H9 (cell line): ENCODE data around the gene MESD. TPM values are rescaled to one million over a fixed set of nuclear protein-coding genes. Genes with fewer than 3 reads are reported as not detected.
A peak's percentile ranks its signal among the peaks of the same experiment; 100 is the strongest.

Source experiments
- DNase-seq: peaks from one replicate; pipeline ENCODE4 v3.0.0-alpha.2; 2017
- H2AFZ ChIP-seq: one replicate; pipeline ENCODE4 v1.6.1; 2013; ENCODE audit warnings: mild to moderate bottlenecking, low read length, control low read depth, moderate library complexity
- H2AK5ac ChIP-seq: 2 replicates; pipeline ENCODE4 v1.6.1; 2013; ENCODE audit warnings: low read length, control low read depth, mixed read lengths; ENCODE audit not compliant: insufficient read length
- H2BK120ac ChIP-seq: one replicate; pipeline ENCODE4 v1.6.1; 2013; ENCODE audit warnings: low read depth, mild to moderate bottlenecking, low read length, control low read depth, inconsistent platforms; ENCODE audit not compliant: poor library complexity, severe bottlenecking
- H2BK12ac ChIP-seq: 2 replicates; pipeline ENCODE4 v1.6.1; 2013; ENCODE audit warnings: low read length, control low read depth, mixed read lengths, low read depth; ENCODE audit not compliant: insufficient read length
- H2BK15ac ChIP-seq: 2 replicates; pipeline ENCODE4 v1.6.1; 2013; ENCODE audit warnings: low read depth, low read length, control low read depth
- H2BK20ac ChIP-seq: one replicate; pipeline ENCODE4 v1.6.1; 2013; ENCODE audit warnings: low read depth, mild to moderate bottlenecking, low read length, control low read depth, inconsistent platforms; ENCODE audit not compliant: poor library complexity, severe bottlenecking
- H2BK5ac ChIP-seq: 2 replicates; pipeline ENCODE4 v1.6.1; 2013; ENCODE audit warnings: low read length, control low read depth, mixed read lengths; ENCODE audit not compliant: insufficient read length
- H3K14ac ChIP-seq: 2 replicates; pipeline ENCODE4 v1.6.1; 2013; ENCODE audit warnings: low read length, control low read depth; ENCODE audit not compliant: insufficient read depth
- H3K18ac ChIP-seq: 2 replicates; pipeline ENCODE4 v1.6.1; 2013; ENCODE audit warnings: low read depth, mild to moderate bottlenecking, mixed read lengths, low read length, control low read depth; ENCODE audit not compliant: insufficient read length
- H3K23ac ChIP-seq: 2 replicates; pipeline ENCODE4 v1.6.1; 2013; ENCODE audit warnings: low read length, control low read depth, mixed read lengths, low read depth; ENCODE audit not compliant: insufficient read length
- H3K23me2 ChIP-seq: 2 replicates; pipeline ENCODE4 v1.6.1; 2013; ENCODE audit warnings: low read depth, mild to moderate bottlenecking, mixed read lengths, low read length, control low read depth; ENCODE audit not compliant: insufficient read length, poor library complexity, severe bottlenecking
- H3K27ac ChIP-seq: 2 replicates; pipeline ENCODE4 v1.5.1; 2013; ENCODE audit warnings: low read length, control low read depth, mixed read lengths, low read depth; ENCODE audit not compliant: insufficient read length
- H3K27me3 ChIP-seq: 2 replicates; pipeline ENCODE4 v1.6.1; 2013; ENCODE audit warnings: low read length, control low read depth, inconsistent platforms; ENCODE audit not compliant: insufficient read depth
- H3K4ac ChIP-seq: 2 replicates; pipeline ENCODE4 v1.6.1; 2013; ENCODE audit warnings: low read depth, mild to moderate bottlenecking, control low read depth, inconsistent platforms, low read length, moderate library complexity
- H3K4me1 ChIP-seq: 2 replicates; pipeline ENCODE4 v1.6.1; 2013; ENCODE audit warnings: low read length, control low read depth, inconsistent platforms; ENCODE audit not compliant: insufficient read depth
- H3K4me2 ChIP-seq: 2 replicates; pipeline ENCODE4 v1.6.1; 2013; ENCODE audit warnings: low read length, control low read depth, mixed read lengths; ENCODE audit not compliant: insufficient read length, insufficient read depth
- H3K56ac ChIP-seq: 2 replicates; pipeline ENCODE4 v1.6.1; 2013; ENCODE audit warnings: low read depth, mild to moderate bottlenecking, mixed read lengths, low read length, control low read depth; ENCODE audit not compliant: insufficient read length
- H3K79me1 ChIP-seq: 2 replicates; pipeline ENCODE4 v1.6.1; 2013; ENCODE audit warnings: low read depth, mild to moderate bottlenecking, moderate library complexity, low read length, control low read depth, inconsistent platforms; ENCODE audit not compliant: insufficient read depth, poor library complexity, severe bottlenecking
- H3K79me2 ChIP-seq: 2 replicates; pipeline ENCODE4 v1.6.1; 2013; ENCODE audit warnings: low read length, control low read depth, inconsistent platforms; ENCODE audit not compliant: insufficient read depth
- H3K9ac ChIP-seq: 2 replicates; pipeline ENCODE4 v1.6.1; 2013; ENCODE audit warnings: low read length, control low read depth, mixed read lengths; ENCODE audit not compliant: insufficient read length; ENCODE audit errors: extremely low read depth
- H3K9me3 ChIP-seq: one replicate; pipeline ENCODE4 v1.6.1; 2013; ENCODE audit warnings: low read depth, low read length, inconsistent platforms; ENCODE audit not compliant: control insufficient read depth
- H3T11ph ChIP-seq: one replicate; pipeline ENCODE4 v1.6.1; 2013; ENCODE audit warnings: mild to moderate bottlenecking, low read length, control low read depth, inconsistent platforms
- H4K20me1 ChIP-seq: one replicate; pipeline ENCODE4 v1.6.1; 2013; ENCODE audit not compliant: control insufficient read depth, insufficient read length, insufficient read depth
- H4K5ac ChIP-seq: 2 replicates; pipeline ENCODE4 v1.6.1; 2013; ENCODE audit warnings: low read depth, mild to moderate bottlenecking, mixed read lengths, low read length, control low read depth; ENCODE audit not compliant: insufficient read length
- H4K8ac ChIP-seq: replicated peaks from 2 replicates; pipeline ENCODE4 v1.6.1; 2013; ENCODE audit warnings: low read length, control low read depth, mixed read lengths, low read depth; ENCODE audit not compliant: insufficient read length
- H4K91ac ChIP-seq: 2 replicates; pipeline ENCODE4 v1.6.1; 2013; ENCODE audit warnings: low read depth, mild to moderate bottlenecking, moderate library complexity, mixed read lengths, low read length, control low read depth; ENCODE audit not compliant: insufficient read length
- H3K27ac Mint-ChIP-seq, 3 experiments: 2 replicates in 2 of 3; 3 replicates in 1 of 3; pipeline ENCODE4 v1.8.0; 2020 to 2021; ENCODE audit warnings: mixed read lengths in 3 of 3, mild to moderate bottlenecking in 1 of 3, moderate library complexity in 1 of 3
- H3K27me3 Mint-ChIP-seq: 2 replicates; pipeline ENCODE4 v1.8.0; 2021; ENCODE audit warnings: low read depth, mild to moderate bottlenecking, moderate library complexity, mixed read lengths
- H3K36me3 Mint-ChIP-seq, 3 experiments: 2 replicates in 2 of 3; 3 replicates in 1 of 3; pipeline ENCODE4 v1.8.0; 2020 to 2021; ENCODE audit warnings: low read depth in 3 of 3, mixed read lengths in 3 of 3; ENCODE audit not compliant: insufficient read depth in 1 of 3
- H3K4me1 Mint-ChIP-seq, 2 experiments: 2 replicates each; pipeline ENCODE4 v1.8.0; 2020; ENCODE audit warnings: mixed read lengths in 2 of 2
- H3K4me3 Mint-ChIP-seq, 2 experiments: 2 replicates in 1 of 2; 3 replicates in 1 of 2; pipeline ENCODE4 v1.8.0; 2020 to 2021; ENCODE audit warnings: mild to moderate bottlenecking in 2 of 2, mixed read lengths in 2 of 2, moderate library complexity in 1 of 2
- H3K9me3 Mint-ChIP-seq, 2 experiments: 2 replicates in 1 of 2; 3 replicates in 1 of 2; pipeline ENCODE4 v1.8.0; 2020; ENCODE audit warnings: mild to moderate bottlenecking in 2 of 2, mixed read lengths in 2 of 2, moderate library complexity in 1 of 2
- CTCF ChIP-seq: fragments of 200-600 bp; sonication (generic); conservative IDR thresholded peaks from 3 replicates; pipeline ENCODE4 v1.8.0; 2021; ENCODE audit warnings: antibody characterized with exemption, mild to moderate bottlenecking
- WGBS: extraction: QIAGEN DNeasy Blood & Tissue Kit; methylation state at CpG from one replicate; pipeline ENCODE4 v1.1.7; 2013; ENCODE audit warnings: missing lambda C conversion rate, low lambda C conversion rate, mixed read lengths; ENCODE audit not compliant: insufficient read length; ENCODE audit errors: extremely low coverage; 5-methylcytosine and 5-hydroxymethylcytosine counted together
- total RNA-seq: library from RNA; stranded (reverse); gene quantifications from 2 replicates; pipeline ENCODE4 v1.2.1, GENCODE V29; 2021

MESD gene
- total RNA-seq, 1 experiment from 2014 or later: 29.1 TPM

GRCh38 chr15:80996247-80996646 is 6.6 kb upstream of the MESD start:
- no peaks in the 10 kb centered on the region; the same call in 1 of the 2 replicates for H3K4me1 ChIP-seq
- no peak overlapping the region for H2BK12ac ChIP-seq
- no peak overlapping the region for H3K23ac ChIP-seq
- no peaks in the 10 kb centered on the region for H3K9me3 ChIP-seq
- no peak overlapping the region for H2AK5ac ChIP-seq
- H3K27me3 Mint-ChIP-seq: no peaks in the 10 kb centered on the region; the same call in 1 of the 2 replicates
- H4K5ac ChIP-seq: no peak overlapping the region
- no peak overlapping the region for H3K4me3 Mint-ChIP-seq
- H4K20me1 ChIP-seq: no peaks in the 10 kb centered on the region
- H2BK120ac ChIP-seq: no peak overlapping the region
- no peaks in the 10 kb centered on the region for H3K36me3 Mint-ChIP-seq
- H3K79me1 ChIP-seq: no peaks in the 10 kb centered on the region
- H3K4ac ChIP-seq: no peak overlapping the region
- no peak overlapping the region for H3K18ac ChIP-seq
- no peak overlapping the region for H4K8ac ChIP-seq
- H3K56ac ChIP-seq: no peak overlapping the region
- no peak overlapping the region for H2BK20ac ChIP-seq
- H3T11ph ChIP-seq: no peak overlapping the region
- H3K9ac ChIP-seq: no peak overlapping the region
- H3K9me3 Mint-ChIP-seq: no peaks in the 10 kb centered on the region
- H3K23me2 ChIP-seq: peaks cover 5% of the 10 kb centered on the region
- H3K4me2 ChIP-seq: no peak overlapping the region
- H3K14ac ChIP-seq: no peak overlapping the region
- H2BK15ac ChIP-seq: no peak overlapping the region
- peak; percentile 78 for TF ChIP-seq CTCF
- H3K27ac ChIP-seq: no peak overlapping the region
- no peaks in the 10 kb centered on the region for H3K27me3 ChIP-seq
- peaks cover 13 to 19% of the 10 kb centered on the region in 2 experiments for H3K4me1 Mint-ChIP-seq
- H2BK5ac ChIP-seq: no peak overlapping the region
- H4K91ac ChIP-seq: no peak overlapping the region
- no CpG with 5 or more reads among the region's 1 CpG for WGBS
- no peak for DNase-seq
- no peak overlapping the region for H2AFZ ChIP-seq
- no peaks in the 10 kb centered on the region for H3K79me2 ChIP-seq
- no peak overlapping the region for H3K27ac Mint-ChIP-seq
